GM10847 (cell line): Measurements from ENCODE around the gene RNF220.

Source experiments
- POLR2A ChIP-seq: IDR thresholded peaks from 2 replicates; pipeline ENCODE4 v1.6.1; 2011; ENCODE audit not compliant: insufficient read length; ENCODE audit errors: extremely low read depth

The RNF220 gene

DNA sequence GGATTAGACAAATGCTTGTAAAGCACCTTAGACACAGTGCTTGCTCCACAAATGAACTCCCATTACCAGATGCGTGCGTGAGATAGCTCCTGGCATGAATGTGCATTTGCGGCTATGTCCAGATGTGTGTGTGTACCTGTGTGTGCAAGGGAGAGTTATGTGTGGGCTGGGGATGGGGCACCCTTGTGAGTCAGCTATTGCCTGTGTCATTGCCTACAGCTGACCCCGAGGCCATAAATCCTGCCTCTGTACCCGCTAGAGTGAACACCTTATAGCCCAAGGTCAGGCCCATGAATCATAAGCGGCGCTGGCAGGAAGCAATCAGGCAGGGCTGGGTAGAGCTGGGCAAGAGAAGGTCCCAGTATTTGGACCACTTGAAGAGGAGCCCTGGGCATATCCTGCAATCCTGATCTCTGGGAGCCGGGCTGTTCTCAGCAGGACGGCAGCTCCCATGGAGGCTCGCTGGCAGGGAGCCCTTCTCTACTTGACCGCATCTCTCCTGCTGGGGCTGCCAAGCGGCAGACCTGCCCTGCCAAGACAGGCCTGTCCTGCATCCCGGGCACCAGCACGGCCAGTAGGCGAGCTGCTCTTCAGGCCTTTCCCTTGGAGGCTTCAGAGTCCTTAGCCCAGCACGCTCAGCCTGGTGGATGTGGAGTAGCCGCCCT is 182.9 kb downstream of the RNF220 start:
- no peak for TF ChIP-seq POLR2A

GRCh38 chr1:44588551-44589210 is 183.6 kb downstream of the RNF220 start:
- TF ChIP-seq POLR2A: no peak

GRCh38 chr1:44590475-44590874 is 185.4 kb downstream of the RNF220 start:
- TF ChIP-seq POLR2A: no peak

- no peak for TF ChIP-seq POLR2A
These were observed 186.3 kb downstream of the RNF220 start for GRCh38 chr1:44591381-44591780.

DNA sequence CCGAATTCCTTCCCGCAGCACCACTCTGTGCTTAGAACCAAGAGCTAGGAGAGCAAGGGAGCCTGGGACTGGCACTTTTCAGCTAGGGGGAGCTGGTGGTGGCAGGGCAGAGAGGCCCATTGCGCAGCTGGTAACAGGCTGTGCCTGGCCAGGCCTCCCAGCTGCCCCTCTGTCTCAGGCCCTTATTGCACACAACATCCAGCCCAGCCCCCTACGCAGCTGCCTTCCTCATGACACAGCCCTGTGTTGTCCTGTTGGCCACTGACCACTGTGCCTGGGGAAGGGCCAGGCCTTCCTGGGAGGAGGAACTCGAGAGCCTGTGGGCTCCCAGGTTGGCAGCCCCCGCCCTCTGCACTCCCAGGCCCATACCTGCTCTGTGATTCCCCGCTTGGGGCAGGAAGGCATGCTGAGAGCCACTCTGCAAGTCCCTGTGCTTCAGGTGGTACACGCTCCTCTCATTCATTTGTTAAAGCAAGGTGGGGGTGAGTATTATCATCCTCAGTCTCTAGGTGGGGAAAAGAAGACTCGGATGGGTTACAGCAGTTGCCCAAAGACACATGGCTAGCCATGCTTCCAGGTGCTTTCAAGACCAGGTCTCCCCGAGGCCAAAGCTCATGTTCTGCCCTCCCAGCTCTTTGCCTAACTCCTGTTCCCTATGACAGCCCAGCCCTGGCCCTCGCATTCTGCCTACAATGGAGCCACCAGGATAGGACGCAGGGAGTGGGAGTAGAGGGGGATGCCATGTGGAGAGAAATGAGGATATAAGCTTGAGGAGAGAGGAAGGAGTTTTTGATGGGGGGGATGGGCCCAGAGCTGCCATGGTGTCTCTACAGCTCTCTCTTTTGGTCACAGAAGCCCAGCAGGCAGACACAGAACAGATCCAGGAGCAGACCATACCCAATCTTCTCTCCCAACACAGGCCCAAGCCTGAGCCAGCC is 187.4 kb downstream of the RNF220 start:
- no peak for TF ChIP-seq POLR2A

GRCh38 chr1:44594353-44594752 is 189.3 kb downstream of the RNF220 start:
- no peak for TF ChIP-seq POLR2A

- TF ChIP-seq POLR2A: no peak
These were observed 190.0 kb downstream of the RNF220 start for GRCh38 chr1:44594871-44595735.

GRCh38 chr1:44596511-44596910 is 191.5 kb downstream of the RNF220 start:
- no peak for TF ChIP-seq POLR2A

GRCh38 chr1:44598167-44598566 is 193.1 kb downstream of the RNF220 start:
- TF ChIP-seq POLR2A: no peak

- TF ChIP-seq POLR2A: no peak
These were observed 197.9 kb downstream of the RNF220 start for GRCh38 chr1:44602634-44603628.

DNA sequence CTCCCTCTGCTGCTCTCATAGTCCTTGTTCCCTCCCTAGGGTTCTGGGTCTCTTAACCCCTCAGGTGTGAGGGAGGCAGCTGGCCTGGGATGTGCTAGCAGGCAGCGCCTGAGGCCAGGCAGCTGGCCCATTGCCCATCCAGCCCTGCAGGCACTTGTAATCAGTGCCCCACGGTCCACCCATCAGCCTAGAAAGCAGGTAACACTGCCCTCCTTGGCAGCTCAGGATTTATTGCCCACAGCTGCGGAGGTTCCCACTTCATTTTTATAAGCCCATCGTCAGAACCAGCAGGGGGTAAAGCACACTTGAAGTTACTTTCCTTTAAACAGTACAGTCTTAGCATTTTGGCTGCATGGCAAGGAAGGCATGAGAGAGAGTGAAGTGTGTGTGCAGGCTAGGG is 198.7 kb downstream of the RNF220 start:
- no peak for TF ChIP-seq POLR2A

- no peak for TF ChIP-seq POLR2A
These were observed 199.3 kb downstream of the RNF220 start for GRCh38 chr1:44604157-44604955.

DNA sequence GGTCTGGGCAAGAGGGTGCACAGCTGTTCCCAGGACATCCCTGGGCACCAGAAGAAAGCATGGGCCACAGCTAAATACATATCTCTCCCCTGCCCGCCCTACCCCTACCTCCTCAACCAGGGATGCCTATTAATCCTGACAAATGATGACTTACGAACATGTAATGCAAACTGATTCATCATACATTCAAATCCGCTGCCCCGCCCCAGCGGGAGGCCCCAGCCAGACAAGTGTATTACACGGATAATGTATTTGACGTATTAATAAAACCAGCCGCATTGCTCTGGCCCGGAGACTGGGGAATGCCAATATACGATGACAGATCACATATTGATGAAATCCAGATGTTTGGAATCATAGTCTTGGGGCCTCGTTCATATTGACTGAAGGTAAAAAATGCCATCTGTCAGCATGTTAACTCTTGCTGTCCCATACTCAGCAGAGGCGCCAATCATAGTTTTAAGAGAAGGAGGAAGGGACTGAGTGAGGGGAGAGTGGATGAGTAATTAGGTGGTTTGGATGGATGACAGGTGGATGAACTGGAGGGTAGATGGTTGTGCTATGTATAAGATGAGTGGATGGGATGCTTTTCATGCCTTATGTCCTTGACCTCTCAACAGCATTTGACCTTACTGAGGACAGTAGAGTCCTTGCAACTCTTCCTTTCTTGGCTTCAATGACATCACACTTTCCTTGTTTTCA is 201.0 kb downstream of the RNF220 start:
- TF ChIP-seq POLR2A: no peak
